Measurements from ENCODE around the gene PAK5. TPM values are rescaled to one million over a fixed set of nuclear protein-coding genes. Genes with fewer than 3 reads are reported as not detected.

The PAK5 gene
- total RNA-seq, 1 experiment from 2014 or later, result not detected

DNA sequence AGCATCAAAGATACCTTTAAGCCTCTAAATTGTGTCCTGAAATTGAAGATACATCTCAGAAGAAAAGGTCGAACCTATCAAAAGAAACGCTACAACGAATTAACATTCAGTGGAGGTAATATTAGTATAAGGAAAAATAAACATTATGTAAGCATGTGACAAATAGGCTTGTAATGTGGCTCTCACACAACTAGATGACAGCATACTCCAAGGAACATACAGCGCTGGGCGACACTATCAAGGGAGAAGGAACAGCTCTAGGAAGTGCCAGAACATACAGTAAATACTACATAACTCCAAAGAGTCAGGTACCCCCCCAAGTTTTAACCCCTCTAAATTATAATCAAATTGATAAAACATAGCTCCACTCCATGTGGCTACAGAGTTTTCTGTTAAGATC is 220.9 kb downstream of the PAK5 start:
- DNase-seq (ENCODE audit: low read depth, low spot score), result peak; percentile 67
- POLR2A ChIA-PET, result no interaction called here
- H3K4me1 ChIP-seq (ENCODE audit: control insufficient read depth, insufficient read depth, low read length), result 0 out of 2 replicates have a peak, but pooled peaks cover 2% of the 10 kb centered on the region
- peak overlapping the region; percentile 17 to 45 for H3K4me3 ChIP-seq (ENCODE audit: low read depth in 2 of 2, low read length in 2 of 2)
- H3K36me3 ChIP-seq (ENCODE audit: control insufficient read depth, insufficient read depth, low read length), result no peaks in the 10 kb centered on the region
- H3K27ac ChIP-seq (ENCODE audit: low read length), result no peak overlapping the region
- no peaks in the 10 kb centered on the region for H3K9me3 ChIP-seq (ENCODE audit: control insufficient read depth, insufficient read depth, low read depth, low read length)
- H3K27me3 ChIP-seq (ENCODE audit: control insufficient read depth, insufficient read depth, low read length), result no peaks in the 10 kb centered on the region
- in situ Hi-C loops (cut with HindIII; ENCODE audit: low pct_unique_long_range_greater_than_20kb, low sequenced_read_pairs), result no loop called here
- peak; percentile 98 for ATAC-seq
- BruUV-seq (replicated peaks), result no TSS peak
- intact Hi-C loops (cut with micrococcal nuclease; ENCODE audit: unreplicated experiment), result loop anchor here (1.0 to 10.0 kb wide), 6 partner anchors 295 to 1924 kb away; no protein-coding TSS in a partner anchor
- CTCF ChIA-PET, result interaction anchor here (0.7 to 2.0 kb wide), 11 partner anchors 91 to 485 kb away, joined by 3 to 9 read pairs (median 6); no protein-coding TSS in a partner anchor
- TF ChIP-seq POLR2AphosphoS5 (IDR thresholded peaks at IDR 0.05; ENCODE audit: low read depth, low read length) (no peak), REST (IDR thresholded peaks at IDR 0.05; ENCODE audit: insufficient read depth in 1 of 2, low read depth in 2 of 2, low read length in 1 of 2) (no peak), TCF7L2 (IDR thresholded peaks at IDR 0.05; ENCODE audit: low read depth, low read length) (no peak), CTCF (IDR thresholded peaks at IDR 0.05) (peak; percentile 80), SIN3A (IDR thresholded peaks at IDR 0.05; ENCODE audit: borderline replicate concordance, insufficient read depth, low read depth, low read length) (no peak)

DNA sequence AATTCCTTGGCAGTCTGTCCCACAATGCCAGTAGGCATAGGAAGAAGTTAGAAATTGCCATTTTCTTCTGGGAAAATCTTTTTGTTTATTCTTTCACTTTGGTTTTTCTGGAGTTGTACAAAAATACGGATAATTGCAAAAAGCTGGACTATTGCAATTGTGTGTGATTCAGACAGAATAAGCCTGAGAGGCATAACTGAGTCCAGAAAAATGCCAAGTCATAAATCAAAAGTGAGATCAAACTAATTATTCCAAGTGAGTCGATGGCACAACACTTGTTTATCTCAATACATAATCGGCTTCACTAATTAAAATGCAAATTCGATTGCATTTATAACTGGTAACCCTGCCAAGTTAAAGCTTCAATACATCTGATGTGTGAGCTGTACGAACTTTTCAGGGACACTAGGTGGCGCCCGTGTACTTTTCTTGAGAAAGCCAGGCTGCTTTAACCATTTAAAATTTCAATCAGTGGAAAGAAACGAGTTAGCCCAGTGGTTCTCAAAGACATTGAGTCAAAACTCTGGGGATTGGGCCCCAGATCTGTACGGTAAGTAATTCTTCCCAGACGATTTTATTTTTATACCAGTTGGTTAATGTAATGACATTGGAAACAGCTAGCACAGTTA is 221.9 kb downstream of the PAK5 start:
- ChIA-PET CTCF (interaction anchor here (0.6 to 2.0 kb wide), 12 partner anchors 92 to 1058 kb away, joined by 3 to 11 read pairs (median 6); no protein-coding TSS in a partner anchor), POLR2A (no interaction called here)
- intact Hi-C loops (cut with micrococcal nuclease; ENCODE audit: unreplicated experiment) (loop anchor here (1.0 to 10.0 kb wide), 5 partner anchors 296 to 1925 kb away; no protein-coding TSS in a partner anchor), in situ Hi-C loops (cut with HindIII; ENCODE audit: low pct_unique_long_range_greater_than_20kb, low sequenced_read_pairs) (no loop called here)
- Histone ChIP-seq H3K36me3 (ENCODE audit: control insufficient read depth, insufficient read depth, low read length) (no peaks in the 10 kb centered on the region), H3K4me3 (ENCODE audit: low read depth in 2 of 2, low read length in 2 of 2) (peak overlapping the region; percentile 17 to 45), H3K27me3 (ENCODE audit: control insufficient read depth, insufficient read depth, low read length) (no peaks in the 10 kb centered on the region), H3K4me1 (ENCODE audit: control insufficient read depth, insufficient read depth, low read length) (0 out of 2 replicates have a peak, but pooled peaks cover 2% of the 10 kb centered on the region), H3K27ac (ENCODE audit: low read length) (no peak overlapping the region), H3K9me3 (ENCODE audit: control insufficient read depth, insufficient read depth, low read depth, low read length) (no peaks in the 10 kb centered on the region)
- ATAC-seq (peak; percentile 83), DNase-seq (ENCODE audit: low read depth, low spot score) (peak; percentile 55)
- TF ChIP-seq TCF7L2 (IDR thresholded peaks at IDR 0.05; ENCODE audit: low read depth, low read length) (no peak), CTCF (IDR thresholded peaks at IDR 0.05) (peak; percentile 82), REST (IDR thresholded peaks at IDR 0.05; ENCODE audit: insufficient read depth in 1 of 2, low read depth in 2 of 2, low read length in 1 of 2) (no peak), POLR2AphosphoS5 (IDR thresholded peaks at IDR 0.05; ENCODE audit: low read depth, low read length) (no peak), SIN3A (IDR thresholded peaks at IDR 0.05; ENCODE audit: borderline replicate concordance, insufficient read depth, low read depth, low read length) (no peak)
- no TSS peak for BruUV-seq (replicated peaks)

Data from Panc1 (cell line).